Caco-2 (cell line): ENCODE results near the gene KRT77. TPM values are rescaled to one million over a fixed set of nuclear protein-coding genes. Genes with fewer than 3 reads are reported as not detected.

ENCODE experiments used
- BruUV-seq: library from RNA; stranded (reverse); fragments of 400-500 nt; replicated peaks from 2 replicates; lab custom pipeline; 2021; lab: Mats Ljungman, UMichigan
- CTCF ChIA-PET: fragments of 300-600 bp; sonication (Branson Sonifier 250); formaldehyde crosslinking; loops from one replicate; lab custom pipeline; 2022; ENCODE audit warnings: antibody characterized with exemption; lab: Charles Lee
- POLR2A ChIA-PET: fragments of 300-600 bp; sonication (Branson Sonifier 250); formaldehyde crosslinking; loops from one replicate; lab custom pipeline; 2022; ENCODE audit warnings: antibody characterized with exemption; lab: Charles Lee
- DNase-seq, 2 experiments: peaks; one replicate each; pipeline versions ENCODE4 v3.0.0 to v3.0.0-alpha.2; 2020 to 2022
- H3K27me3 ChIP-seq: replicated peaks from 2 replicates; pipeline ENCODE4 v1.6.0; 2011; ENCODE audit warnings: low read length; ENCODE audit not compliant: control insufficient read depth, insufficient read depth
- H3K36me3 ChIP-seq: 2 replicates; pipeline ENCODE4 v1.5.1; 2011; ENCODE audit warnings: low read length; ENCODE audit not compliant: control insufficient read depth, insufficient read depth
- H3K4me1 ChIP-seq: fragments of 250-450 bp; sonication (Bioruptor Pico); 2 replicates; pipeline ENCODE4 v1.5.1; 2020; ENCODE audit warnings: mild to moderate bottlenecking
- H3K4me3 ChIP-seq: 2 replicates; pipeline ENCODE4 v1.5.1; 2011; ENCODE audit warnings: low read depth, mild to moderate bottlenecking, control low read depth, low read length
- H3K9me3 ChIP-seq: fragments of 250-450 bp; sonication (Bioruptor Pico); 2 replicates; pipeline ENCODE4 v1.5.1; 2020; ENCODE audit warnings: mild to moderate bottlenecking, moderate library complexity
- H3K27ac Mint-ChIP-seq: one replicate; pipeline ENCODE4 v1.8.0; 2022; ENCODE audit warnings: mixed read lengths; ENCODE audit not compliant: unreplicated experiment
- H3K27me3 Mint-ChIP-seq: one replicate; pipeline ENCODE4 v1.8.0; 2022; ENCODE audit warnings: mixed read lengths; ENCODE audit not compliant: insufficient read depth, unreplicated experiment
- H3K36me3 Mint-ChIP-seq: one replicate; pipeline ENCODE4 v1.8.0; 2022; ENCODE audit warnings: mild to moderate bottlenecking, mixed read lengths; ENCODE audit not compliant: insufficient read depth, unreplicated experiment
- H3K4me1 Mint-ChIP-seq: one replicate; pipeline ENCODE4 v1.8.0; 2022; ENCODE audit warnings: low read depth, mixed read lengths; ENCODE audit not compliant: unreplicated experiment
- H3K4me3 Mint-ChIP-seq: one replicate; pipeline ENCODE4 v1.8.0; 2022; ENCODE audit warnings: mild to moderate bottlenecking, moderate library complexity, mixed read lengths; ENCODE audit not compliant: unreplicated experiment
- H3K9me3 Mint-ChIP-seq: one replicate; pipeline ENCODE4 v1.8.0; 2022; ENCODE audit warnings: mixed read lengths; ENCODE audit not compliant: unreplicated experiment
- intact Hi-C: fragments of 100-400 bp; cut with micrococcal nuclease; formaldehyde crosslinking; loops from one replicate; pipeline ENCODE4 v1.10.0; 2022; ENCODE audit not compliant: unreplicated experiment
- total RNA-seq: library from RNA; stranded (reverse); gene quantifications from 2 replicates; pipeline ENCODE4 v1.2.3, GENCODE V29; 2022
- TF ChIP-seq, protein P1 (sequence below), 2 experiments: fragments of 200-600 bp in 1 of 2; IDR thresholded peaks; 1 replicate in 1 of 2; 2 replicates in 1 of 2; pipeline versions ENCODE4 v1.5.1 to v1.8.0; 2011 to 2022; ENCODE audit warnings: antibody characterized with exemption in 1 of 2, control low read depth in 1 of 2, inconsistent platforms in 1 of 2, low read depth in 1 of 2, low read length in 1 of 2, mild to moderate bottlenecking in 1 of 2, moderate library complexity in 1 of 2; ENCODE audit not compliant: insufficient read depth in 1 of 2, severe bottlenecking in 1 of 2, unreplicated experiment in 1 of 2

KRT77 gene
- total RNA-seq, 1 experiment from 2014 or later, result not detected

DNA sequence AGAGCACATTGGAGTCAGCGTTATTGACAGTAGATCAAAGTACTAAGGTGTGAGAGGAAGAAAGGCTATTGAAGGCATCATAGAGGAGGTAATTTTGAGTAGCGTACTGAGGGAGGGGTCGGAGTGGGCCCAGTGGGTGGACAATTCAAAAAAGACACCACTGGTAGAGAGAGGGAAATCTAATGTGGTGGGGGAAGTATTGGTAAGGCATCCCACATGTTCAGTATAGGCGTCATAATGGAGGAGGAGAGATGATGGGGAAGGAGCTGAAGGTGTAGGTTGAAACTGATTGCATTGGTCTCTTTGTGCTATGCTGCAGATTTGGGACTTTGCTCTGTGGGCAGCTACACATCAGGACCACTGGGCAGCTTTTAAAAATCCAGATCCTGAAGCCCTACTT is 23.7 kb upstream of the KRT77 start:
- Histone ChIP-seq H3K4me1 (no peaks in the 10 kb centered on the region), H3K27me3 (no peaks in the 10 kb centered on the region), H3K36me3 (no peaks in the 10 kb centered on the region), H3K4me3 (no peak overlapping the region), H3K9me3 (no peaks in the 10 kb centered on the region)
- H3K27me3 Mint-ChIP-seq, result peaks cover 26% of the 10 kb centered on the region
- no peak for DNase-seq
- H3K27ac Mint-ChIP-seq, result no peak overlapping the region
- TF ChIP-seq, protein P1, sequence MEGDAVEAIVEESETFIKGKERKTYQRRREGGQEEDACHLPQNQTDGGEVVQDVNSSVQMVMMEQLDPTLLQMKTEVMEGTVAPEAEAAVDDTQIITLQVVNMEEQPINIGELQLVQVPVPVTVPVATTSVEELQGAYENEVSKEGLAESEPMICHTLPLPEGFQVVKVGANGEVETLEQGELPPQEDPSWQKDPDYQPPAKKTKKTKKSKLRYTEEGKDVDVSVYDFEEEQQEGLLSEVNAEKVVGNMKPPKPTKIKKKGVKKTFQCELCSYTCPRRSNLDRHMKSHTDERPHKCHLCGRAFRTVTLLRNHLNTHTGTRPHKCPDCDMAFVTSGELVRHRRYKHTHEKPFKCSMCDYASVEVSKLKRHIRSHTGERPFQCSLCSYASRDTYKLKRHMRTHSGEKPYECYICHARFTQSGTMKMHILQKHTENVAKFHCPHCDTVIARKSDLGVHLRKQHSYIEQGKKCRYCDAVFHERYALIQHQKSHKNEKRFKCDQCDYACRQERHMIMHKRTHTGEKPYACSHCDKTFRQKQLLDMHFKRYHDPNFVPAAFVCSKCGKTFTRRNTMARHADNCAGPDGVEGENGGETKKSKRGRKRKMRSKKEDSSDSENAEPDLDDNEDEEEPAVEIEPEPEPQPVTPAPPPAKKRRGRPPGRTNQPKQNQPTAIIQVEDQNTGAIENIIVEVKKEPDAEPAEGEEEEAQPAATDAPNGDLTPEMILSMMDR (IDR thresholded peaks at IDR 0.05; ENCODE audit: insufficient read depth in 1 of 2, low read depth in 1 of 2, low read length in 1 of 2, severe bottlenecking in 1 of 2, unreplicated experiment in 1 of 2), result no peak
- ChIA-PET CTCF (interaction anchor here (0.8 kb wide), 1 partner anchor 139 kb away, joined by 5 read pairs; no protein-coding TSS in a partner anchor), POLR2A (no interaction called here)
- intact Hi-C loops, result no loop called here
- no TSS peak for BruUV-seq
- no peak overlapping the region for H3K4me3 Mint-ChIP-seq
- H3K36me3 Mint-ChIP-seq, result no peaks in the 10 kb centered on the region
- peaks cover 11% of the 10 kb centered on the region for H3K9me3 Mint-ChIP-seq
- H3K4me1 Mint-ChIP-seq, result no peaks in the 10 kb centered on the region

DNA sequence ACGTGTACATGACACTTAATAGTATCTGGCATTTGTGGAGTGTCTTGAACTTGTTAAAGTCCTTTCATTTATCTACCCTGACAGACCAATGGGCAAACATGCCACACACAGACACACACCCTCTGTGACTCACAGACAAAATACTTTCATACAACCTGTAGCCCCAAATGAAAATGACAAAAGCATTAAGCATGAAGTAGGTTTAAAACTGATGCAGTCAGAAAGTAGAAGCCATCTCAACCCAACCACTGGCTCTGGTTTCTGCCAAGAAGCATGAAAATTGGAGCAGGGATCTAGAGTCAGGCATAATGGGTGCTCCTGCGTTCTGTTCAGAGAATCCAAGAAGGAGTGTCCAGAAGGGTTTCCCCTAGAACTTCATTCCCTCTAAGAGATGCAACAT is 23.1 kb upstream of the KRT77 start:
- Mint-ChIP-seq H3K9me3 (peaks cover 11% of the 10 kb centered on the region), H3K4me1 (no peaks in the 10 kb centered on the region), H3K36me3 (no peaks in the 10 kb centered on the region), H3K27ac (no peak overlapping the region), H3K4me3 (no peak overlapping the region), H3K27me3 (peaks cover 26% of the 10 kb centered on the region)
- TF ChIP-seq, protein P1 (IDR thresholded peaks at IDR 0.05; ENCODE audit: insufficient read depth in 1 of 2, low read depth in 1 of 2, low read length in 1 of 2, severe bottlenecking in 1 of 2, unreplicated experiment in 1 of 2), result no peak
- DNase-seq, result no peak
- Histone ChIP-seq H3K4me3 (no peak overlapping the region), H3K27me3 (no peaks in the 10 kb centered on the region), H3K36me3 (no peaks in the 10 kb centered on the region), H3K4me1 (no peaks in the 10 kb centered on the region), H3K9me3 (no peaks in the 10 kb centered on the region)
- intact Hi-C loops, result no loop called here
- POLR2A ChIA-PET, result no interaction called here
- no TSS peak for BruUV-seq
- CTCF ChIA-PET, result no interaction called here

DNA sequence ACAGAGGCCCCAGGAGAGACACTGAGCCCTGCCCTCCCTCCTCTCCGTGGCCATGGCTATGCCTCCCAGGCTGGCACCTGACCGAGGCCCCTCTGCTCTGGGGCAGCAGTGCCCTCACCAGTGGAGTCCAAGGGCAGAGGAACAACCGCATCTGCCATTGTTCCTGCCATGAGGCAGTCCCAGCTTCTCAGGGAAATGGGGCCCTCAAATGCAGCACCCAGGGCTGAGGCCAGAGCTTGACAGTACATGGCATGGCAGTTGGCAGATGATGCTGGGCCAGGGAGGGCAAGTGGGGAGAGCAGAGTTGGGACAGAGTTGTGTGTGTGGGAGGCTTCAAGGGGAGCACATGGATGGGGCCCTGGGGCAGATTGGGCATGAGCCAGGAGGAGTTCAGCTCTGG is 21.1 kb upstream of the KRT77 start:
- Histone ChIP-seq H3K9me3 (no peaks in the 10 kb centered on the region), H3K4me3 (no peak overlapping the region), H3K36me3 (no peaks in the 10 kb centered on the region), H3K27me3 (no peaks in the 10 kb centered on the region), H3K4me1 (no peaks in the 10 kb centered on the region)
- no peaks in the 10 kb centered on the region for H3K36me3 Mint-ChIP-seq
- DNase-seq, result no peak
- H3K4me3 Mint-ChIP-seq, result no peak overlapping the region
- no peaks in the 10 kb centered on the region for H3K9me3 Mint-ChIP-seq
- POLR2A ChIA-PET, result no interaction called here
- peaks cover 9% of the 10 kb centered on the region for H3K27me3 Mint-ChIP-seq
- no peak overlapping the region for H3K27ac Mint-ChIP-seq
- intact Hi-C loops, result no loop called here
- CTCF ChIA-PET, result no interaction called here
- TF ChIP-seq, protein P1 (IDR thresholded peaks at IDR 0.05; ENCODE audit: insufficient read depth in 1 of 2, low read depth in 1 of 2, low read length in 1 of 2, severe bottlenecking in 1 of 2, unreplicated experiment in 1 of 2), result no peak
- no TSS peak for BruUV-seq
- no peaks in the 10 kb centered on the region for H3K4me1 Mint-ChIP-seq
